ENCODE results near the gene IL13. TPM values are rescaled to one million over a fixed set of nuclear protein-coding genes. Genes with fewer than 3 reads are reported as not detected.

Gene IL13
- total RNA-seq, 1 experiment from 2014 or later = not detected

- Mint-ChIP-seq H3K4me3 (ENCODE audit: unreplicated experiment) (no peak within 1 kb of the TSS), H3K4me1 (ENCODE audit: low read depth, unreplicated experiment) (no peaks in the 10 kb centered on the region), H3K36me3 (ENCODE audit: insufficient read depth, unreplicated experiment) (no peaks in the 10 kb centered on the region), H3K27ac (ENCODE audit: unreplicated experiment) (no peak within 1 kb of the TSS), H3K27me3 (ENCODE audit: insufficient read depth, unreplicated experiment) (no peaks in the 10 kb centered on the region), H3K9me3 (ENCODE audit: unreplicated experiment) (no peaks in the 10 kb centered on the region)
- ChIA-PET POLR2A (no interaction called here), CTCF (no interaction called here)
- no peak within 1 kb of the TSS for H3K4me3 ChIP-seq (ENCODE audit: low read depth, low read length)
- no peaks in the 10 kb centered on the region for H3K27me3 ChIP-seq (replicated peaks; ENCODE audit: control insufficient read depth, insufficient read depth, low read length)
- H3K36me3 ChIP-seq (ENCODE audit: control insufficient read depth, insufficient read depth, low read length) = no peaks in the 10 kb centered on the region
- TF ChIP-seq CTCF (IDR thresholded peaks at IDR 0.05; ENCODE audit: insufficient read depth in 1 of 2, low read depth in 1 of 2, low read length in 1 of 2, severe bottlenecking in 1 of 2, unreplicated experiment in 1 of 2) = no peak
- intact Hi-C loops (cut with micrococcal nuclease; ENCODE audit: unreplicated experiment) = loop anchor here (10.0 kb wide), 1 partner anchor 149 kb away; no protein-coding TSS in a partner anchor
- no peaks in the 10 kb centered on the region for H3K9me3 ChIP-seq
- BruUV-seq (replicated peaks) = no TSS peak
- no peak for DNase-seq
- peaks cover 5% of the 10 kb centered on the region; the same call in 1 of the 2 replicates for H3K4me1 ChIP-seq
These were observed 16.1 kb downstream of the IL13 start, which contains the start of gene IL4 for GRCh38 chr5:132673939-132674630. Gene IL4, plus strand, starts transcription at chr5:132673989. Its CDS starts 62 bp downstream, at chr5:132674051.

DNA sequence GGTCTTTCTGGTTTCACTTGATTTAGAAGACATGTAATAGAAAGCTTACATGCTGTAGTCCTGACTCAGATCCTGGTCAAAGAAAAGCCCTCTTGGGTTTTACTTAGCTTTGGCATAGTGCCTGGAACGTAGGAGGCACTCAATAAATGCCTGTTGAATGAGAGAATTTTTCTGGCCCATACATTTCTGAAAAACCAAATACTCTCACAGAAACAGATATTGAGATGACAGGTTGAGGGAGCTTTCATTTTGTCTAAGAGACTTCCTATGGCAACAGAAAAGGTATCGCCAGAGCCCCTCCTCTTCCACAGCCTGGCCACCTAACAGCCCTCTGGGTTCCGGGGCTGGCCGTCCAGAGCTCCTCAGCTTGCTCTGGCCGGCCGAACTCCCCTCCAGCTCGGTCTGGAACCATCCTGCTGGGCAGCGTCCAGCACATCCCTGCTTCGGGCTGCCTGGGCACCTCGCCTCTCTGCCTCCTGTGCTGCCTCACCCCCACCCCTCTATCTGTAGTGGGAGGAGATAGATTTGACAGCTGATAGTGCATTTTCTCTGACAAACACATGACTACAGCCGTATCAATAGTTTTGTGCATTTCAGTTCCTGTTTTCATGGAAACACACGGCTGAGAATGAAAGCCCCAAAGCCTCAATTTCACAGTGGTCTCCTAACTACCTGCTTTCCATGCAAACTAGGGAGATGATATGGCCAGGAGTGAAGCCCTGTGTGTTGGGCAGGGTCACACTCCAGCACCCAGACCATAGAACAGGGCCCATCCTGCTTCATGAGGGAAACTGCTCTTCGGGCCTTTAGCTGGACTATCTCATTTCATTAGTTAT, 16.9 kb downstream of the IL13 start:
- no peak overlapping the region for H3K27ac Mint-ChIP-seq (ENCODE audit: unreplicated experiment)
- Histone ChIP-seq H3K4me1 (peaks cover 5% of the 10 kb centered on the region; the same call in 1 of the 2 replicates), H3K9me3 (no peaks in the 10 kb centered on the region), H3K36me3 (ENCODE audit: control insufficient read depth, insufficient read depth, low read length) (no peaks in the 10 kb centered on the region), H3K4me3 (ENCODE audit: low read depth, low read length) (no peak overlapping the region), H3K27me3 (replicated peaks; ENCODE audit: control insufficient read depth, insufficient read depth, low read length) (no peaks in the 10 kb centered on the region)
- intact Hi-C loops (cut with micrococcal nuclease; ENCODE audit: unreplicated experiment) = loop anchor here (10.0 kb wide), 1 partner anchor 150 kb away; no protein-coding TSS in a partner anchor
- no peak for TF ChIP-seq CTCF (IDR thresholded peaks at IDR 0.05; ENCODE audit: insufficient read depth in 1 of 2, low read depth in 1 of 2, low read length in 1 of 2, severe bottlenecking in 1 of 2, unreplicated experiment in 1 of 2)
- no peak overlapping the region for H3K4me3 Mint-ChIP-seq (ENCODE audit: unreplicated experiment)
- CTCF ChIA-PET = no interaction called here
- POLR2A ChIA-PET = no interaction called here
- BruUV-seq (replicated peaks) = no TSS peak
- no peaks in the 10 kb centered on the region for H3K27me3 Mint-ChIP-seq (ENCODE audit: insufficient read depth, unreplicated experiment)
- H3K36me3 Mint-ChIP-seq (ENCODE audit: insufficient read depth, unreplicated experiment) = no peaks in the 10 kb centered on the region
- no peak for DNase-seq
- no peaks in the 10 kb centered on the region for H3K4me1 Mint-ChIP-seq (ENCODE audit: low read depth, unreplicated experiment)
- H3K9me3 Mint-ChIP-seq (ENCODE audit: unreplicated experiment) = no peaks in the 10 kb centered on the region

DNA sequence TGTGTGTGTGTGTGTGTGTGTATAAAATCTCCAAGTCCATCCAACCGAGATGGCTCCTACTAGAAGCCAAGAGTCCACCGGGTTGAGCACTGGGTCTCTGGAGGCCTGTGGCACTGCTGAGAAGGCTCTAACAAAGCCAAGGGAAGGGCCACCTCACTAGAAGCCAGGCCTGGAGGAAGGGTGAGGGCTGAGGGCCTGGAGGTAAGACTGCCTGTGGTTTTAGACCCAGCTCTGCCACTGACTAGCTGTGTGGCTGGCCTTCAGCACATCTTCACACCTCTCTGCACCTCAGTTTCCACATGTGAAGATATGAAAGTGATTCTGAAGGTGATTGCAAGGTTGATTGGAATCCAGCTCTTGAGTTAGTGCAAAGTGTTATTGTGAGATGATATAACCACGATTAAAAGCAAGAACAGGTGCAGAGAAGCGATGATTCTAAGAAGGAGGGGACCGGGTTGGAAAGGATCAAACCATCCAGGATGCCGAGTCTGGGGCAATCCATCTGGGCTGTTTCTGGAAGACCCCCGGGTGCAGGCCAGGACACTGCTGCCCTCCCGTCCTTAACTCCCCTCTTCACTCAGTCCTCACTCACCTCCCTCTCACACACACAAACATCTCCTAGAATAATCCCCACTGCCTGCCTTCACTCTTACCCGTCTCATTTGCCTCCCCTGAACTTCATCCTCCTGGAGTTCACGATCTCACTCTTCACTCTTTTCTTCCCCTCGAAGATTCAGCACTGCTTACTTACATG, 18.1 kb downstream of the IL13 start:
- H3K27me3 Mint-ChIP-seq (ENCODE audit: insufficient read depth, unreplicated experiment) = no peaks in the 10 kb centered on the region
- H3K27ac Mint-ChIP-seq (ENCODE audit: unreplicated experiment) = no peak overlapping the region
- no peaks in the 10 kb centered on the region for H3K9me3 Mint-ChIP-seq (ENCODE audit: unreplicated experiment)
- no peak overlapping the region for H3K4me3 ChIP-seq (ENCODE audit: low read depth, low read length)
- no peaks in the 10 kb centered on the region for H3K4me1 Mint-ChIP-seq (ENCODE audit: low read depth, unreplicated experiment)
- no peak for TF ChIP-seq CTCF (IDR thresholded peaks at IDR 0.05; ENCODE audit: insufficient read depth in 1 of 2, low read depth in 1 of 2, low read length in 1 of 2, severe bottlenecking in 1 of 2, unreplicated experiment in 1 of 2)
- H3K4me3 Mint-ChIP-seq (ENCODE audit: unreplicated experiment) = no peak overlapping the region
- no peak for DNase-seq
- H3K36me3 ChIP-seq (ENCODE audit: control insufficient read depth, insufficient read depth, low read length) = no peaks in the 10 kb centered on the region
- ChIA-PET POLR2A (no interaction called here), CTCF (interaction anchor here (0.6 kb wide), 1 partner anchor 734 kb away, joined by 3 read pairs; no protein-coding TSS in a partner anchor)
- no peaks in the 10 kb centered on the region for H3K9me3 ChIP-seq
- H3K4me1 ChIP-seq = peaks cover 5% of the 10 kb centered on the region; the same call in 1 of the 2 replicates
- intact Hi-C loops (cut with micrococcal nuclease; ENCODE audit: unreplicated experiment) = loop anchor here (10.0 kb wide), 1 partner anchor 151 kb away; no protein-coding TSS in a partner anchor
- H3K36me3 Mint-ChIP-seq (ENCODE audit: insufficient read depth, unreplicated experiment) = no peaks in the 10 kb centered on the region
- BruUV-seq (replicated peaks) = no TSS peak
- H3K27me3 ChIP-seq (replicated peaks; ENCODE audit: control insufficient read depth, insufficient read depth, low read length) = no peaks in the 10 kb centered on the region

All from Caco-2 (cell line).